GM21360 (cell line): ENCODE measurements around the gene ALOX12.
"Not testable (repeated sequence)": the region's sequence is repeated elsewhere in the genome, so short reads cannot be mapped to it uniquely, and the experiment has no call there.

Source experiments
- ATAC-seq: cut with Tn5 transposase; IDR thresholded peaks from one replicate; pipeline ENCODE4 v1.9.1; 2021; ENCODE audit warnings: mild to moderate bottlenecking, moderate library complexity; ENCODE audit not compliant: unreplicated experiment

ALOX12 gene

GRCh38 chr17:7043182-7043496, 47.3 kb downstream of the ALOX12 start:
- ATAC-seq = no peak

GRCh38 chr17:7043497-7044198, 47.8 kb downstream of the ALOX12 start, which contains the start of gene SLC16A11:
Gene SLC16A11 (minus strand): TSS chr17:7044092. CDS start chr17:7043513, 579 bp downstream.
- no peak for ATAC-seq

- no peak for ATAC-seq
Measured at GRCh38 chr17:7045492-7046126, 49.8 kb downstream of the ALOX12 start.

GRCh38 chr17:7046127-7046724, 50.4 kb downstream of the ALOX12 start:
- no peak for ATAC-seq

GRCh38 chr17:7046725-7047397, 51.0 kb downstream of the ALOX12 start:
- ATAC-seq = not testable (repeated sequence)

GRCh38 chr17:7047566-7047965, 51.7 kb downstream of the ALOX12 start:
- no peak for ATAC-seq

GRCh38 chr17:7048968-7049367, 53.1 kb downstream of the ALOX12 start:
- ATAC-seq = no peak

GRCh38 chr17:7050583-7050982, 54.7 kb downstream of the ALOX12 start:
- ATAC-seq = not testable (repeated sequence)

DNA sequence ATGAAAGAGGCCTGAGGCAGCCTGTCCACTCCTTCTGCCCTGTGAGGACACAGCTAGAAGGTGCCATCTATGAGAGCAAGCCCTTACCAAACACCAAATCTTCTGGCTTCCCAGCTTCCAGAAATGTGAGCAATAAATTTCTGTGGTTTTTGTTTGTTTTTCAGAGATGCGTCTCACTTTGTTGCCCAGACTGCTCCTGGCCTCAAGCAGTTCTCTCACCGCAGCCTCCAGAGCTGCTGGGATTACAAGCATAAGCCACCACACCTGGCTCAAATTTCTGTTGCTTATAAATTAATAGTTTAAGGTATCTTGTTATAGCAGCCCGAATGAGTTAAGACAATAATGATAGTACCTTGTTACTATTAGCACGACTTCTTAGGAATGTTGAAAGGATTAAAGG, 60.5 kb downstream of the ALOX12 start:
- no peak for ATAC-seq

- no peak for ATAC-seq
Measured at GRCh38 chr17:7058831-7059447, 63.1 kb downstream of the ALOX12 start.
